Dermis blood vessel endothelial cell (primary cell): ENCODE measurements around the gene PRKAA1. TPM values are rescaled to one million over a fixed set of nuclear protein-coding genes. Genes with fewer than 3 reads are reported as not detected.
"Not testable (repeated sequence)": the region's sequence is repeated elsewhere in the genome, so short reads cannot be mapped to it uniquely, and the experiment has no call there.

Experiments
- DNase-seq: peaks from one replicate; pipeline ENCODE4 v3.0.0; 2010
- total RNA-seq: library from RNA; depleted of rRNA; stranded (reverse); fragments of >200 nt; gene quantifications from 2 replicates; pipeline ENCODE4 v1.2.3, GENCODE V29; 2014

PRKAA1 gene
- total RNA-seq, 1 donor from 2014 or later: 123 TPM

DNA sequence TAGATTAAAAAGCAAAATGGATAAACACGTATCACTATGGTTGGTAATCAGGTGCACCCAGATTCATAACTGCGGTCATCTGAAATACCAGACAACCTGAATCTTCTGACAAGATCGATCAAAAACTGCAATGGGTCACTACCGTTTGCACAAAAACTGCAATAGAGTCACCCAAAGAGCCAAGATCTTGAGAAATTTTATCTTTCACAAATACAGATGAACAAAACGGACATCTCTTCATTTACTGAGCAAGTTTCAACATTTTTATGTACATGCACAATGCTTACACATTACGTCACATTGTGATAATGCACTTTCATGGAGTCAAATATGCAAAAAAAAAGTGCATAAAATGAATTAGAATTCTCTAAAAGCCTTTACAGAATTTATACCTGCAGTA is 18.6 kb downstream of the PRKAA1 start:
- DNase-seq: no peak

DNA sequence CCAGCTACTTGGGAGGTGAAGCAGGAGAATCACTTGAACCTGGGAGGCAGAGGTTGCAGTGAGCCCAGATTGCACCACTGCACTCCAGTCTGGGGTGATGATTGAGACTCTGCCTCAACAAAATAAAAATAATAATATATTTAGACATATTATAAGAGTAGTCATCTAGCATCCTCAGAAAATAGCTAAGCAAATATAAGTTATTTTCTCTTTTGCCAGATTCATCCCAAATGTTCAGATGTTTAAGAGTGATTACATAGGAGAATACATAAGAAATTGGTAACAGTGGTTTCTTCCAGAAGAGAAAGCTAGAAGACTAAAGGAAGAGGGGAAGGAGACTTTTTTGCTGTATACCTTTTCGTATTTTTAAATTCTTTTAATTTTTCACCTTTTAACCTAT is 20.0 kb downstream of the PRKAA1 start:
- no peak for DNase-seq

DNA sequence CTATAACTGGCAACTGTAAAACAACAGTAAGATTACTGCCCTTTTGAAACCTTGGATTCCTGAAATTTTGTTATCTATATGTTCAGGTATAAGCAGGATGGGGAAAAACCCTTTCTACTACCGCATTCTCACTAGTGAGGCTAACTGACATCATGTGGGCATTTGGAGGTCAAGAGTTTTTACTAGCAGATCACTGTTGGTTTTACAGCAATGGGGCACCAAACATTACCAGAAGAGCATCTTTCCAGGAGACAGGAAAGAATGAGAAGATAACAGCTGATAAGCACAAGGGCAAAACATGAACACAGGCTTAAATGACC is 21.6 kb downstream of the PRKAA1 start:
- DNase-seq: no peak

DNA sequence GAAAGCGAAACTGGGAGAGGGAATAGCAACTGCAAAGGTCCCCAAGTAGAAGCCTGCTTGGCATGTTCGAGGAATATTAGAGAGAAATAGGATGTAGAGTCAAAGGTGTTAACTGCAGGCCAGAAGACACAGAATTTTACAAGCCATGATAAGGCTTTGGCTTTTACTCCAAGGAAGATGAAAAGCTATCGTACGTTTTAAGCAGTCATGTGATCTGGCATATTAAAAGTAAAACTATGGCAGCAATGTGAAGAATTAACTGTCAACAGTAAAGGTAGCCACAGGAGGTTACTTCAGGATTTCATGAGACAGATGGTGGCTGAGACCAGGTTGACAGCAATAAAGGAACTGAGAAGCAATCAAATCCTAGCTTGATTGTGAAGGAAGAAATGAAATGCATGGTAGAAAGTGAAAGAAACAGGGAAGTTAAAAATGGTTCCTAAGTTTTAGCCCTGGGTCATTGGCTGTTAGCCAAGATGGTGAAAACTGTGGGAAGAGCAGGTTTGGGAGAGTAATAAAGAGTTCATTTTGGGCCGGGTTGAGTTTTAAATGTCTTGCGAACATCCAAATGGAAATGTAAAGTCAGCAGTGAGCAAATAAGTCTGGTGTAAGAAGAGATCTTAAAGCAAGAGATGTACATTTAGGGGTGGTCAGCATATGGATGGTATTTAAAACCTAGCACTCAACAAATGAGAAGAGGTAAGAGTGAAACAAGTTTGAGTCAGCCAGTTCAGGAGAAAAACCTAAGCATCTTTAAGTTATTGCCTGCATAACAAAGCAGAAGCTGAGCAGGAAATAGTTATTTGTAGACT is 22.1 kb downstream of the PRKAA1 start:
- no peak for DNase-seq

DNA sequence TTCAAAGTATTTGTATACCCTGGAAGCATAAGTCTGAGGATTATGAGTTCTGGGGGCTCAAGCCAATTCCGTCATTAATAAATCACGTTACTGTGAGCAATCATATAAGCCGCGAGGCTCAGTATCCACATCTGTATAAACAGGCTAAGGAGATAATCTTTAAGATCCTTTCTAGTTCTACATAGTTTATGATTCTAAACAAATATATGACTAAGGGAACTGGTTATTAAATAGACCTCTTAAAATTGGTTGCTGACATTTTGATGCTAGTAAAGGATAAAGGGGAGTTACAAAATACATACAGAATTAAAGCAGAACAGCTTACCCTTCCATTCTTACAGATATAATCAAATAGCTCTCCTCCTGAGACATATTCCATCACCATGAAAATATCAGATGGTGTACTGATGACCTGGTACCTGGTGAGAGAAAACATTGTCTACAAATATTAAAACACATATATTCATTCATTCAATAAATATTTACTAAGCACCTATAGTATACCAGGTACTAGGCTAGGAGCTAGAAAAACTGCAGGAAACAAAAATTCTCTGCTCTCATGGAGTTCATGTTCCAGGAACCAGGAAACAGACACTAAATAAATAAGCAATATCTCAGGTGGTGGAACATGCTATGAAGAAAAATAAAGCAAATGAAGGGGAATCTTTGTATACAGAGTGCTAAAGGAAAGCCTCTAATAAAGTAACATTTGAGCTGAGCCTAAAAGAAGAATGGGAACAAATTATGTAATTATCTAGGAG is 22.9 kb downstream of the PRKAA1 start:
- no peak for DNase-seq

DNA sequence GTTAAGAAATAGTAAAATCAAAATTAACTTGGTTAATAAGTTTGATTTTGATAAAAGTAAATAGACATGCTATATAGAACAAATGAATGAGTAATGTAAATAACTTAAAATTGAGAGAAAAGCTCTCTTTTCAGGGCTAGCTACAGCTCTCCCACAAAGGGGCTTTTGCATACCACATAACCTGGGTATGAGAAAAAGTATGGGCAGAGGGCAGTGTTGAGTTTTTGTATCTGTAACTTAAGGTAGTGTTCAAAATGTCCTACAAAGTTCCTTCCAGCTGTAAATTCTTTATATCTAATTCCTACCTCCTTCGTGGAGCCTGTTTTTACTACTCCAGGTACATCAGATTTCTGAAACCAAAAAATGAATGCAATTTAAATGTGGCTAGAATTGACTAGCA is 23.6 kb downstream of the PRKAA1 start:
- DNase-seq: no peak

DNA sequence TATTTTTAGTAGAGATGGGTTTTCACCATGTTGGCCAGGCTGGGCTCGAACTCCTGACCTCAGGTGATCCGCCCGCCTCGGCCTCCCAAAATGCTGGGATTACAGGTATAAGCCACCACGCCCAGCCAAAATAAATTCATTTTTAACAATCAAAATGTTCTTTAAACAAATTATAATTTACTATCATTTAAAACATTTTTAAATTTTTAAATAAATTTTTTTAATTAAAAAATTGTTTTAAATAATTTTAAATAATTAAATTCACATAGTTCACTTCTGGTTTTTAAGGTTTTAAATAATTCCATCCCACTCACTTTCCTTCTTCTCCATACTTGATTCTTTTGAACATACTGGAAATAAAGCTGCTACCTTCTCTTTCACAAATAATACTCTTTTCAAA is 27.4 kb downstream of the PRKAA1 start:
- DNase-seq: no peak

DNA sequence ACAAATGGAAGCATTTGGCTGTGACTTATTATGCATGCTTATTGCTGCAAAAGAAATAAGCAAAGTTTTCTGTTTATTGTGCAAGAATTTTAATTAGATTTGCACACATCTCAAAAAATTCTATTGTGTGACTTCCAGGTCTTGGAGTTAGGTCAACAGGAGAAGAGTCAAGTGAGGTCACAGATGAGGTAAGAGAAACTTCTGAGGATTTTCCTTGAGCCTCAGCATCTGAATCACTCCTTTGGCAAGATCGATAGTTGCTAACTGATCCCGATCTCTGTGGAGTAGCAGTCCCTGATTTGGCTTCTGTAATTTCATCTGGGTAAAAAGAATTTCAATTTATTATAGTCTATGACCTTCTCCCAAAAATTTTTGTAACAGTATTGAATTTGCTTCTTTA is 35.5 kb downstream of the PRKAA1 start:
- DNase-seq: no peak

DNA sequence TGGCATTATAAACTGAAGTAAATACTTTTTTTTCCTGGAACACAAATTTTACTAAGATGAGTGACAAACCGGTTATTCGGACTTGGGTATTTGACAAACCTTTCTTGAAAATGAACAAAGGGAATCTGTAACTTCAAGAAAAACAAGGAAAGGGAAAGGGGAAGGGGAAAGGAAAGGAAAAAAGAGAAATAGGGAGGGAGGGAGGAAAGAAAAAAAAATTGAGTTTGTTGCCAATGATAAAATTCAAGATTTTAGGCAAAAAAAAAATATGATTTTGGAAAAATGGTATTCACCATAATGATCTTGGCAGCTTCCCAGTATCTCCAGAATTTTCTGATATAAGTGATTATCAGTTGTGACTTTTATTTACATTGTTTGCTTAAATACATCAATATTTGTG is 40.8 kb downstream of the PRKAA1 start:
- DNase-seq: no peak

DNA sequence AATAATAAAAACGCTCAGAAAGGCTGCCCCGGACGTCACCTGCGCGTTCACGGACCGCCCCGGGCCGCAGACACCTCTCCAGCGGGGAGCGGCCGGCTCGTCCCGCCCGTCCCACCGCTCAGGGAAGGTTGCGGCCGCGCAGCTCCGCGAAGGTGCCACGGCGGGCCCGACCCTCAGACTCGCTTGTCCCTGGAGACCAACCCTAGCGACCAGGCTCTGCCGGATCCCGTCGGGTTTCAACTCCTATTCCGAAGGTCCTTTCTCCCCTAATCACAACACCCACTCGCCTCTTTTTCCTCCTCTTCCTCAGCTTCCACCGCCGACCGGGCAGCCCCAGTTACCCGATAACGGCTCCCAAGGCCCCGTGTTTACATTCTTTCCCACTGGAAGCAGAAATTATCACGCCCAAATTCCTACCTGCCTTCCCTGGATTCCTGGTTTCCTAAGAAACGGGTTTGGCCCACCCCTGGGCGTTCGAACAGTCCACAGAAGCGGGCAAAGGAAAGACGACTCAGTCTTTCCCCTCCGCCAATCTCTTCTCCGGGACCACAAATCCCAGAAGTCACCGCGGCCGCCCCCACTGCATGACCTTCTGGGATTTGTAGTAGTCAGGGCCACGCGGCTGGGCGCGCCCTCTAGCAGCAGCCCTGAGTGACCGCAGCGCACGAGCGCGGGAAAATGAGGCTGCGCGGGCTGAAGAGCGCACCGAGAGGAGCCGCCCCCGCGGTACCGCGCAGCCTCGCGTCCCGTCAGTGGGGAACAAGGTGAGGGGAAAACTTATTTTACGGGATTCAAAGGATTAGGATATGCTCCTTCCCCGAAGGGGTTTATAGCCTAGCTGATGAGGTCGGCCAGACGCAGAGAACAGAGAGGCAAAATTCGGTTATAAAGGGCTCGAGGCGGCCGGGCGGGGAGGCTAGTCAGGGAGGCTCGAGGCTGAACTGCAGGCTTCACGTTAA is 42.5 kb downstream of the PRKAA1 start, which contains the start of gene TTC33:
Gene TTC33, minus strand, starts transcription at position 555 of the 959 bp plus-strand sequence. CDS start 8,943 bp downstream, outside the sequence.
- peak; percentile 98 for DNase-seq

DNA sequence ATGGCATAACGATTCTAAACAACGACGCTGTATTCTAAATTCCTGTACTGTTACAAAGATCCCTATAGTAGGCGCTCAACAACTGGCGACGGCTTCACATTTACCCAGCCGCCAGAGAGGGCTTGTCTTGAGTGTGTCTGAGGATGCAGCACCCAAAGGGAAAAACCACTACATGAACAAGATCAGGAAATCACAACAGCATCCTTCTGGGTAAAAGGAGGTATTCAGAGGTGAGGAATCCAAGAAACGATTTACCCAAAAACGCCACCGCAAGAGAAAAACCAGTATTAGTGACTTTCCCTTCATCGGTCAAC is 43.1 kb downstream of the PRKAA1 start:
- peak; percentile 89 for DNase-seq

DNA sequence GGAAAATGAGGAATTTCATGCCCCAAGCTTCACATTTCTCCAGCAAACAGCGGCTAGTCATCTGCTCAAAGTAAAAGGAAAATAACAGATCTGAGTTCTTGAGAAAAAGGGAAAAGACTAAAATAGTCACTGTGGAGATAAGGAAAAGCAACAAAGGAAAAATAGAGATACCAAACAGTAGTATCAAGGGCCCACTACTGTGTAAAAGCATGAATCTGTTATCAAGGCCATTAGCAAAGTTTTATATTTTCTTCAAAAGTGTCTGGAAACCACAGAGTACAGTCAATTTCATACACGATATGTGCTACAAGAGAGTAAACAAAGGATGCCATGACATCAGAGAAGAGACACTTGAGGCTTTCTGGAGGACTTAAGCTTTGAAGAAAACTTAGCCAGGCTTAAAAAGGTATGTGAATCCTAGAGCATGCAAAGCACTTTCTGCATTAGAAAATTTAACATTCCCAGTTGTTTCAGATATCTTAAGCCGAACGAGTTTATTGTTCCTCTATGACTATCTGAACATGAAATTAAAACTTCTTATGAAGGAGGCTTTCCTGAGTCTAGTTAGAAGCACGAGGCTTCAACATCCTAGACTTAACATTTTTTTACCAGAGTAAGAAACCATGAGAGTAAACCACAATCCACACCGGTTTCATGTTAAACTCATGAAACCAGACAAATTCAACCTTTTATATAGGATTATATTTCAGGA is 43.6 kb downstream of the PRKAA1 start:
- DNase-seq: peak; percentile 43

DNA sequence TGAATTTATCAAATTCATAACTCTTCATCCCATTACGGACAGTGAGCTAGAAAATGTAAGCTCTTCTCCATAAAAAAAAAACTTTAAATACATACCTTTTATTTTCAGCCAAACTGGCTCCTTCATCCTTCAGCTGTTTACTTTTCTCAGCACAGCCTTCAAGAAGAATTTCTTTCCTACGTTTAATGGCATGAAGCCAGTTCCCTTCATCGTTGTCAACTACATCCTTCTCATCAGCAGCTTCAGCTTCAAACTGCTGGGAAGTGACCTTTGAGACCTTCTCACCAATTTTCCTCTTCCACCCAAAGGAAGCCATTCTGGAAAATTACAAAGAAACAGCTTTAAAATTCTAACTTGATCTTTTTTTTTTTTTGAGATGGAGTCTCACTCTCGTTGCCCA is 51.5 kb downstream of the PRKAA1 start:
- peak; percentile 38 for DNase-seq

DNA sequence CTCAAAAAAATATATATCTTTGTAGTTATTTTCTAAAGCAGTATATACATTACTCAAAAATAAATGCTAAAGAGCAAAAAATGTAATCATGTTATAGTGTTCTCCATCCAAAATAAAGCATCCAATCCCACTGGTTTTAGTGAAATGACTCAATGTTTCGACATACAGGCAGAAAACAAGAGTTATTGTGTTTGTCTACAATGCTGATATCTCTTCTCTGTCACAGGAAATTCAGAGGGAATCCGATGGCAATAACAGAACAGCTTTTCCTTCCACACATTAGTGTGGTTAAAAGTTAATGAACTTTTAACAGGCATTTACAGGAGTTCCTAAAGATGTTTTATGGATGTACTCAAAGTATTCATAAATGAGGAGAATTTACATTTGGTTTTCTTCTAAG is 54.4 kb downstream of the PRKAA1 start:
- DNase-seq: no peak

DNA sequence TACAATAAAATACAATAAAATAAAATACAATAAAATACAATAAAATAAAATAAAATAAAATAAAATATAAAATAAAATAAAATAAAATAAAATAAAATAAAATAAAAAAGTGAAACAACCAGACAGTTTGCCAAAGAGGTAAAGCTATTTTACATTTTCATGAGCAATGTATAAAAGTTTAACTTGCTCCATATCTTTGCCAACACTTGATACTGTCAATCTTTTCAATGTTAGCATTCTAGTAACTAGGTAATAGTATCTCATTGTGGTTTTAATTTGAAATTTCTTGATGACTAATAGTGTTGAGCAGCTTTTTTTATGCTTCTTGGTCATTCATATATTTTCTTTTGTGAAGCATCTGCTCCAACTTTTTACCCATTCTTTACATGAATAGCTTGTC is 59.7 kb downstream of the PRKAA1 start:
- DNase-seq: no peak

DNA sequence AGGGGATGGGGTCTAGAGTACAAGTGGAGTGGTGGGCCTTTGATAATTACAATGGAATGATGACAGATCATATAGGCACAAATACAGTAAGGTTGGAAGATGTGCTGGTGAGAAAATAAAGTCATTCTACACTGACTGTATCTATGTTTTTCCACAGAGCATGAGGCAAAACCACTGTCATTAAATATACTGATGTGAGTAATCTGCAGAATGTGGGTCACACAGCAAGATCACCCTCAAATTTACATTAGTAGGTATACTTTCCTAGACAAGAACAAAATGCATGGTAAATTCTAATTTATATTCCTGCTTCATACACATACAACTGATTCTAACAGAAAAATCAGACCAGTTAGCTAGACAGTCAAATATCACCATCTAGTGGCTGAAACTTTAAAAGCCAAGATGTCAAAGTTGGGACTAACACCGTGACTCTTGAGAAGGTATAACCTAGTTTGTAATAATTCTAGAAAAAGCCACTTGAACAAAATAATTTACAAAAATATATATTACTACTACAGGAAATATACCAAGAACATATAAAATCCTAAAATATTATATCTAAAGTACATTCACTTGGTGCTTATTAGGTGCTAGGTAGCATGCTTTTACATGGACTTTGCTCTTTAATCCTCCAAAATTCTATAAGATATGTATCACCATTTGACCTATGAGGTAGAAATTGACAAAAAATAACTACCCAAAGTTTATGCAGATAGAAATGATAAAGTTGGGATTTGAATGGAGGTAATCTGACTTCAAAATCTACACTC is 61.9 kb downstream of the PRKAA1 start:
- peak; percentile 83 for DNase-seq

DNA sequence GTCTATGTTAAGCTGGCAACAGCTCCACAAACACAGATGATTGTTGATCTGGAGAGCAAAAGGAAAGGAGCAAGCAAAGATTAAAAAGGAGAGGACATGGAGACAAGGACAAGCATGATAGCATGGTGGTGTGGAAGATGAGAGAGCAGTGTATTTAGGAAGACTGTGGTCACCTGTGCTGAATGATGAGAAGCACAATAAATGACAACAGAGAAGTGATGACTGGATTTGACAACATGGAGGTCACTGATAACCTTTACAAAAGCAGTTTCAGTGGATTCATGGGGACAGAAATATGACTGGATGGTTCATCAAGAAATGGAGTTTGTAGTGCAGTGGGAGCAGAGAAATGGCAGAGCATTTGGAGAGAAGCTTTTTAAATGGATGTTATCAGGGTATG is 62.6 kb downstream of the PRKAA1 start:
- no peak for DNase-seq

DNA sequence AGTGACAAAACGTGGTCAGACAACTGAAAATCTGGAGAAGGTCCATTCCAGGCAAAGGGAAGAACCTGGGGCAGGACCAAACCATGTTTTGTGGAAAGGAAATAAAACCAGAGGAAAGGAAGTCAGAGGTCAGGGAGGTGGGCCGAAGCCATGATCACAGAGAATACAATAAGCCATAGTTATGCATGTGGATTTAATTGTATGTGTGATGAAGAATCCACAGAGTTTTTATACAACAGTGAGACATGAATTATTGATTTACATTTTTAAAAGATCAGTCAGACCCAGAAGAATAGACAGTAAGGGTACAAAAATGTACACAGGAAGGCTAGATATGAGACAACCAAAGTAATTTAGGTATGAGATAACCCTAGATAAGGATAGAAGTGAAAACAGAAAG is 63.2 kb downstream of the PRKAA1 start:
- DNase-seq: peak; percentile 77

DNA sequence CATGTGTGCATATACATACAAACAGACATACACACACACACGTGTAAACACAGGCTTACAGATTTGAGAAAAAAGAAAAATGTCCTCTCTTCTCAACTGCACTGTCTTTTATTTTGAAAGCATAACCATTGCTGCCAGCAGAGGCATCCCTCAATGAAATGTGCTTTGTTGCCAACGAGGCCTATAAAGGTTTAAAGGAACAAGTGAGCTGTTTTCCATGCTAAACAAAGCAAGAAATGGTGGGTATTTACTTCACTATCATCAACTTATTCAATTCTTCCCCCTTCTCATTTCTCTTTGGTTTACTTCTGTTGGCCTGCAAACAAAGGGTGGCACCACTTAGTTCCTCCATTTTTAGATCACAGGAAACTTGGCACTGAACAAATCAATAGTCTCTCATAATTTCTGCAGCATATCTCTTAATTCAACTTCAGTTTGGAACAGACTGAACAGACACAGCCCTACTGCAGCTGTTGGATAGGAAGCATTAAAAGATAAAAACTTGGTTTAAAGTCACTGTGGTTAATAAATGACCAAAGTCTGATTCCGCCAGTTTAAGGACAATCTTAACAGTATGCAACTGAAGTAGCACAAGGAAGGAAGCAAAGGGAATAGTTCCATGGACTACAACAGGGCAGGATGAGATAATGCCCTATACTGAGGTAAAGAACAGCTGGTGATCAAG is 64.2 kb downstream of the PRKAA1 start:
- DNase-seq: peak; percentile 32

DNA sequence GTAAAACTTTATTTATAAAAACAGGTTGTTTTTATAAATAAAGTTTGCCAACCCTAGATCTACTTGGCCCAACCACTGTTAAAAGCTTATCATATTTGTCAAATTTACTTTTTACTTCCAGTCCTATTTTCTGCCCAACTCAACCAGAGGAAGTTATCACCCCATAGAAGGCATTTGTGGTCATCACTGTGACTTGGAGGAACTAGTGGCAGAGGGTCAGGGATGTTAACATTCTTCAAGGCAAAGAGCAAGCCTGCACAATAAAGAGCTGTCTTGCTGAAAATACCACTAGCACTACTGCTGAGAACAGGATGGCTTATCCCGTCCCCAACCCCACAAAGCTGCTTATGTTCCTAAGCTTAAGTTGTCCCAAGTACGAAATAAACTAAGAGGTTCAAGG is 64.7 kb downstream of the PRKAA1 start:
- DNase-seq: no peak

DNA sequence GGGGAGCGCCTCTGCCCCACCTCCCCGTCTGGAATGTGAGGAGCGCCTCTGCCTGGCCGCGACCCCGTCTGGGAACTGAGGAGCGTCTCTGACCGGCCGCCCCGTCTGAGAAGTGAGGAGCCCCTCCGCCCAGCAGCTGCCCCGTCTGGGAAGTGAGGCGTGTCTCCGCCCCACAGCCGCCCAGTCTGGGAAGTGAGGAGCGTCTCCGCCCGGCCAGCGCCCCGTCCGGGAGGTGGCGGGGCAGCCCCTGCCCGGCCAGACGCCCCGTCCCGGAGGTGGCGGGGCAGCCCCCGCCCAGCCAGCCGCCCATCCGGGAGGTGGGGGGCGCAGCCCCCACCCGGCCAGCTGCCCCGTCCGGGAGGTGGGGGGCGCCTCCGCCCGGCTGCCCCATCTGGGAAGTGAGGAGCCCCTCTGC is 75.7 kb downstream of the PRKAA1 start:
- DNase-seq: not testable (repeated sequence)
